Inflammatory macrophage (primary cell): Measurements from ENCODE around the gene PLCB2.

Experiments
- DNase-seq, 2 donors: peaks; one replicate each; pipeline ENCODE4 v3.0.0-alpha.2; 2020 to 2022

PLCB2 gene

GRCh38 chr15:40303576-40303975, 4.2 kb downstream of the PLCB2 start:
- no peak for DNase-seq

GRCh38 chr15:40302981-40303380, 4.8 kb downstream of the PLCB2 start:
- no peak for DNase-seq

GRCh38 chr15:40302288-40302886, 5.3 kb downstream of the PLCB2 start:
- no peak for DNase-seq

- DNase-seq, result peak in 1 of 2 donors; percentile 33
These were observed 6.1 kb downstream of the PLCB2 start for GRCh38 chr15:40301467-40302179.

GRCh38 chr15:40300771-40301170, 7.0 kb downstream of the PLCB2 start:
- no peak for DNase-seq

- DNase-seq, result no peak
These were observed 7.4 kb downstream of the PLCB2 start for GRCh38 chr15:40300367-40300766.

- DNase-seq, result no peak
These were observed 9.4 kb downstream of the PLCB2 start for GRCh38 chr15:40298216-40298935.

GRCh38 chr15:40297356-40297755, 10.4 kb downstream of the PLCB2 start:
- DNase-seq, result no peak

- no peak for DNase-seq
These were observed 11.0 kb downstream of the PLCB2 start for GRCh38 chr15:40296561-40297230.

- no peak for DNase-seq
These were observed 11.7 kb downstream of the PLCB2 start for GRCh38 chr15:40295877-40296560.

GRCh38 chr15:40295297-40295696, 12.4 kb downstream of the PLCB2 start:
- DNase-seq, result no peak

GRCh38 chr15:40293905-40294895, 13.5 kb downstream of the PLCB2 start:
- peak in 1 of 2 donors; percentile 42 for DNase-seq

GRCh38 chr15:40293006-40293405, 14.7 kb downstream of the PLCB2 start:
- no peak for DNase-seq

- no peak for DNase-seq
These were observed 15.5 kb downstream of the PLCB2 start for GRCh38 chr15:40292246-40292645.

GRCh38 chr15:40290918-40291574, 16.7 kb downstream of the PLCB2 start:
- no peak for DNase-seq

- no peak for DNase-seq
These were observed 17.2 kb downstream of the PLCB2 start for GRCh38 chr15:40290545-40290917.

GRCh38 chr15:40289140-40289775, 18.5 kb downstream of the PLCB2 start:
- DNase-seq, result no peak

- DNase-seq, result no peak
These were observed 19.8 kb downstream of the PLCB2 start for GRCh38 chr15:40287968-40288367.

GRCh38 chr15:40287505-40287904, 20.2 kb downstream of the PLCB2 start:
- peak; percentile 63 to 72 for DNase-seq

- peak in 1 of 2 donors; percentile 41 for DNase-seq
These were observed 20.9 kb downstream of the PLCB2 start for GRCh38 chr15:40286794-40287193.
